GM23338 (cell line): ENCODE results near the gene ZCCHC14. TPM values are rescaled to one million over a fixed set of nuclear protein-coding genes. Genes with fewer than 3 reads are reported as not detected.

Experiments
- ATAC-seq: fragments of 200-7000 bp; cut with Tn5 transposase; 3 replicates; pipeline ENCODE4 v1.9.1; 2020
- DNase-seq: peaks from one replicate; pipeline ENCODE4 v3.0.0-alpha.2; 2015; ENCODE audit warnings: low spot score
- H2AFZ ChIP-seq: fragments of 200-600 bp; sonication (generic); 2 replicates; pipeline ENCODE4 v1.8.0; 2016; ENCODE audit warnings: antibody characterized with exemption, mild to moderate bottlenecking, moderate library complexity
- H3F3A ChIP-seq: fragments of 200-600 bp; sonication (generic); replicated peaks from 2 replicates; pipeline ENCODE4 v1.8.0; 2017; ENCODE audit warnings: antibody characterized with exemption, mixed run types, low read depth
- H3K27ac ChIP-seq: fragments of 200-600 bp; sonication (generic); 2 replicates; pipeline ENCODE4 v1.6.1; 2016; ENCODE audit warnings: low read depth
- H3K27me3 ChIP-seq: fragments of 200-600 bp; sonication (generic); 2 replicates; pipeline ENCODE4 v1.8.0; 2016; ENCODE audit warnings: mild to moderate bottlenecking, mixed run types, moderate library complexity; ENCODE audit not compliant: insufficient read depth
- H3K36me3 ChIP-seq: fragments of 200-600 bp; sonication (generic); 2 replicates; pipeline ENCODE4 v1.8.0; 2016; ENCODE audit warnings: mild to moderate bottlenecking; ENCODE audit not compliant: insufficient read depth
- H3K4me1 ChIP-seq: fragments of 200-600 bp; sonication (generic); 2 replicates; pipeline ENCODE4 v1.8.0; 2016; ENCODE audit warnings: mild to moderate bottlenecking, moderate library complexity; ENCODE audit not compliant: insufficient read depth
- H3K4me2 ChIP-seq: fragments of 200-600 bp; sonication (generic); 2 replicates; pipeline ENCODE4 v1.7.1; 2017; ENCODE audit warnings: mixed run types
- H3K4me3 ChIP-seq: fragments of 200-600 bp; sonication (generic); 2 replicates; pipeline ENCODE4 v1.6.1; 2016; ENCODE audit warnings: mixed run types
- H3K79me2 ChIP-seq: fragments of 200-600 bp; sonication (generic); replicated peaks from 2 replicates; pipeline ENCODE4 v1.8.0; 2017; ENCODE audit warnings: mild to moderate bottlenecking; ENCODE audit not compliant: insufficient read depth
- H3K9me2 ChIP-seq: fragments of 200-600 bp; sonication (generic); 2 replicates; pipeline ENCODE4 v1.8.0; 2017; ENCODE audit not compliant: insufficient read depth
- H4K20me1 ChIP-seq: fragments of 200-600 bp; sonication (generic); replicated peaks from 2 replicates; pipeline ENCODE4 v1.8.0; 2017; ENCODE audit warnings: mild to moderate bottlenecking; ENCODE audit not compliant: insufficient read depth
- H3K27ac Mint-ChIP-seq: 2 replicates; pipeline ENCODE4 v1.8.0; 2020; ENCODE audit warnings: inconsistent platforms, mild to moderate bottlenecking, moderate library complexity, mixed read lengths
- H3K27me3 Mint-ChIP-seq: 3 replicates; pipeline ENCODE4 v1.8.0; 2022; ENCODE audit warnings: low read depth, mild to moderate bottlenecking, moderate library complexity, mixed read lengths, inconsistent platforms; ENCODE audit not compliant: insufficient read depth, poor library complexity
- H3K36me3 Mint-ChIP-seq: 3 replicates; pipeline ENCODE4 v1.8.0; 2021; ENCODE audit warnings: low read depth, mild to moderate bottlenecking, inconsistent platforms, moderate library complexity, mixed read lengths
- H3K4me1 Mint-ChIP-seq: 3 replicates; pipeline ENCODE4 v1.8.0; 2020; ENCODE audit warnings: mild to moderate bottlenecking, inconsistent platforms, mixed read lengths
- H3K4me3 Mint-ChIP-seq: 3 replicates; pipeline ENCODE4 v1.8.0; 2021; ENCODE audit warnings: moderate library complexity, mild to moderate bottlenecking, inconsistent platforms, mixed read lengths
- H3K9me3 Mint-ChIP-seq: 3 replicates; pipeline ENCODE4 v1.8.0; 2020; ENCODE audit warnings: moderate library complexity, mild to moderate bottlenecking, inconsistent platforms, mixed read lengths
- CREB1 ChIP-seq: fragments of 250-450 bp; sonication (Bioruptor Pico); IDR thresholded peaks from 2 replicates; pipeline ENCODE4 v1.5.0; 2020; ENCODE audit warnings: low read depth, mild to moderate bottlenecking, moderate library complexity
- EZH2 ChIP-seq: fragments of 200-600 bp; sonication (generic); IDR thresholded peaks from one replicate; pipeline ENCODE4 v1.8.0; 2017; ENCODE audit warnings: antibody characterized with exemption, mild to moderate bottlenecking, low read depth; ENCODE audit not compliant: unreplicated experiment
- EZH2phosphoT487 ChIP-seq: fragments of 200-600 bp; sonication (generic); IDR thresholded peaks from one replicate; pipeline ENCODE4 v1.8.1; 2018; ENCODE audit warnings: antibody characterized with exemption; ENCODE audit not compliant: unreplicated experiment
- JUNB ChIP-seq: IDR thresholded peaks from one replicate; pipeline ENCODE4 v1.6.1; 2016; ENCODE audit warnings: antibody characterized with exemption; ENCODE audit not compliant: unreplicated experiment
- STAT1 ChIP-seq: IDR thresholded peaks from one replicate; pipeline ENCODE4 v1.6.1; 2016; ENCODE audit warnings: antibody characterized with exemption; ENCODE audit not compliant: unreplicated experiment
- ZNF114 ChIP-seq: fragments of 250-450 bp; sonication (Bioruptor Pico); IDR thresholded peaks from 2 replicates; pipeline ENCODE4 v1.5.0; 2020; ENCODE audit warnings: mild to moderate bottlenecking, moderate library complexity
- ZNF331 ChIP-seq: fragments of 250-450 bp; sonication (Bioruptor Pico); IDR thresholded peaks from 2 replicates; pipeline ENCODE4 v1.5.0; 2020; ENCODE audit warnings: low read depth, mild to moderate bottlenecking, moderate library complexity
- ZNF462 ChIP-seq: fragments of 250-450 bp; sonication (Bioruptor Pico); IDR thresholded peaks from 2 replicates; pipeline ENCODE4 v1.5.0; 2020; ENCODE audit warnings: mild to moderate bottlenecking, moderate library complexity
- polyA plus RNA-seq: library from polyadenylated mRNA; unstranded; fragments of >200 nt; fragmentation: Nextera tagmentation; extraction: Ambion mirVana; gene quantifications from 2 replicates; pipeline ENCODE4 v1.2.1, GENCODE V29; 2016
- total RNA-seq: library from RNA; depleted of rRNA; stranded (reverse); fragments of >200 nt; shearing (Covaris generic); gene quantifications from 2 replicates; pipeline ENCODE4 v1.2.3, GENCODE V29; 2014
- TF ChIP-seq, protein P1 (sequence below): IDR thresholded peaks from one replicate; pipeline ENCODE4 v1.6.1; 2018; ENCODE audit warnings: antibody characterized with exemption; ENCODE audit not compliant: unreplicated experiment
- TF ChIP-seq, protein P2 (sequence below): IDR thresholded peaks from 2 replicates; pipeline ENCODE4 v1.6.1; 2016; ENCODE audit warnings: antibody characterized with exemption
- TF ChIP-seq, protein P3 (sequence below), 2 experiments: fragments of 200-600 bp in 1 of 2; sonication (generic) in 1 of 2; conservative IDR thresholded peaks; 2 replicates each; pipeline versions ENCODE4 v1.5.1 to v1.6.1; 2016 to 2017; ENCODE audit warnings: antibody characterized with exemption in 2 of 2, low read depth in 2 of 2, mild to moderate bottlenecking in 2 of 2, moderate library complexity in 1 of 2

ZCCHC14 gene
- total and polyA plus RNA-seq, 2 experiments from 2014 or later, result 6.8 to 22.4 TPM

- TF ChIP-seq, protein P1, sequence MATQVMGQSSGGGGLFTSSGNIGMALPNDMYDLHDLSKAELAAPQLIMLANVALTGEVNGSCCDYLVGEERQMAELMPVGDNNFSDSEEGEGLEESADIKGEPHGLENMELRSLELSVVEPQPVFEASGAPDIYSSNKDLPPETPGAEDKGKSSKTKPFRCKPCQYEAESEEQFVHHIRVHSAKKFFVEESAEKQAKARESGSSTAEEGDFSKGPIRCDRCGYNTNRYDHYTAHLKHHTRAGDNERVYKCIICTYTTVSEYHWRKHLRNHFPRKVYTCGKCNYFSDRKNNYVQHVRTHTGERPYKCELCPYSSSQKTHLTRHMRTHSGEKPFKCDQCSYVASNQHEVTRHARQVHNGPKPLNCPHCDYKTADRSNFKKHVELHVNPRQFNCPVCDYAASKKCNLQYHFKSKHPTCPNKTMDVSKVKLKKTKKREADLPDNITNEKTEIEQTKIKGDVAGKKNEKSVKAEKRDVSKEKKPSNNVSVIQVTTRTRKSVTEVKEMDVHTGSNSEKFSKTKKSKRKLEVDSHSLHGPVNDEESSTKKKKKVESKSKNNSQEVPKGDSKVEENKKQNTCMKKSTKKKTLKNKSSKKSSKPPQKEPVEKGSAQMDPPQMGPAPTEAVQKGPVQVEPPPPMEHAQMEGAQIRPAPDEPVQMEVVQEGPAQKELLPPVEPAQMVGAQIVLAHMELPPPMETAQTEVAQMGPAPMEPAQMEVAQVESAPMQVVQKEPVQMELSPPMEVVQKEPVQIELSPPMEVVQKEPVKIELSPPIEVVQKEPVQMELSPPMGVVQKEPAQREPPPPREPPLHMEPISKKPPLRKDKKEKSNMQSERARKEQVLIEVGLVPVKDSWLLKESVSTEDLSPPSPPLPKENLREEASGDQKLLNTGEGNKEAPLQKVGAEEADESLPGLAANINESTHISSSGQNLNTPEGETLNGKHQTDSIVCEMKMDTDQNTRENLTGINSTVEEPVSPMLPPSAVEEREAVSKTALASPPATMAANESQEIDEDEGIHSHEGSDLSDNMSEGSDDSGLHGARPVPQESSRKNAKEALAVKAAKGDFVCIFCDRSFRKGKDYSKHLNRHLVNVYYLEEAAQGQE, result no peak
- TF ChIP-seq, protein P2, sequence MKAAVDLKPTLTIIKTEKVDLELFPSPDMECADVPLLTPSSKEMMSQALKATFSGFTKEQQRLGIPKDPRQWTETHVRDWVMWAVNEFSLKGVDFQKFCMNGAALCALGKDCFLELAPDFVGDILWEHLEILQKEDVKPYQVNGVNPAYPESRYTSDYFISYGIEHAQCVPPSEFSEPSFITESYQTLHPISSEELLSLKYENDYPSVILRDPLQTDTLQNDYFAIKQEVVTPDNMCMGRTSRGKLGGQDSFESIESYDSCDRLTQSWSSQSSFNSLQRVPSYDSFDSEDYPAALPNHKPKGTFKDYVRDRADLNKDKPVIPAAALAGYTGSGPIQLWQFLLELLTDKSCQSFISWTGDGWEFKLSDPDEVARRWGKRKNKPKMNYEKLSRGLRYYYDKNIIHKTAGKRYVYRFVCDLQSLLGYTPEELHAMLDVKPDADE, result no peak
- TF ChIP-seq ZNF331 (CRISPR knock-in tag) (no peak), JUNB (no peak)
Measured at GRCh38 chr16:87538160-87538559, 45.3 kb upstream of the ZCCHC14 start (continued).

DNA sequence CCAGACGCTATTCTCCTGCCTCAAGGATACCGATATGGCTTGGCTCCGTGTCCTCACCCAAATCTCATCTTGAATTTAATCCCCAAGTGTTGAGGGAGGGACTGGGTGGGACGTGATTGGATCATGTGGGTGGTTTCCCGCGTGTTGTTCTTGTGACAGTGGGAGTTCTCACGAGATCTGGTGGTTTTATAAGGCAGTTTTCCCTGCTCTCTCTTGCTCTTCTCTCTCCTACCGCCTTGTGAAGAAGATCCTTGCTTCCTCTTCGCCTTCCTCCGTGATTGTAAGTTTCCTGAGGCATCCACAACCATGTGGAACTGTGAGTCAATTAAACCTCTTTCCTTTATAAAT lies 43.9 kb upstream of the ZCCHC14 start:
- ATAC-seq, result no peak
- Mint-ChIP-seq H3K36me3 (peaks cover 22% of the 10 kb centered on the region; the same call in 2 of the 3 replicates), H3K27ac (no peak overlapping the region), H3K4me3 (peak overlapping the region; percentile 12; the same call in 2 of the 3 replicates), H3K9me3 (peaks cover 55% of the 10 kb centered on the region), H3K4me1 (peaks cover 25% of the 10 kb centered on the region), H3K27me3 (peaks cover 2% of the 10 kb centered on the region)
- H3K27me3 ChIP-seq, result no peaks in the 10 kb centered on the region
- no peaks in the 10 kb centered on the region for H3K79me2 ChIP-seq
- no peaks in the 10 kb centered on the region for H3K36me3 ChIP-seq
- peak overlapping the region; percentile 28 for H3K4me2 ChIP-seq
- no peak overlapping the region for H3K27ac ChIP-seq
- H3F3A ChIP-seq, result no peaks in the 10 kb centered on the region
- H3K4me3 ChIP-seq, result no peak overlapping the region; the same call in 1 of the 2 replicates
- H3K4me1 ChIP-seq, result peaks cover 8% of the 10 kb centered on the region; the same call in 1 of the 2 replicates
- H2AFZ ChIP-seq, result no peak overlapping the region; the same call in 1 of the 2 replicates
- no peaks in the 10 kb centered on the region for H4K20me1 ChIP-seq
- DNase-seq, result no peak
- no peaks in the 10 kb centered on the region for H3K9me2 ChIP-seq
- no peak for TF ChIP-seq JUNB
- TF ChIP-seq CREB1, result no peak
- TF ChIP-seq, protein P2, result no peak
- TF ChIP-seq STAT1, result no peak
- TF ChIP-seq ZNF462 (CRISPR knock-in tag), result no peak
- no peak for TF ChIP-seq EZH2phosphoT487
- no peak for TF ChIP-seq ZNF114 (CRISPR knock-in tag)
- TF ChIP-seq ZNF331 (CRISPR knock-in tag), result no peak
- TF ChIP-seq EZH2, result no peak
- TF ChIP-seq, protein P3, sequence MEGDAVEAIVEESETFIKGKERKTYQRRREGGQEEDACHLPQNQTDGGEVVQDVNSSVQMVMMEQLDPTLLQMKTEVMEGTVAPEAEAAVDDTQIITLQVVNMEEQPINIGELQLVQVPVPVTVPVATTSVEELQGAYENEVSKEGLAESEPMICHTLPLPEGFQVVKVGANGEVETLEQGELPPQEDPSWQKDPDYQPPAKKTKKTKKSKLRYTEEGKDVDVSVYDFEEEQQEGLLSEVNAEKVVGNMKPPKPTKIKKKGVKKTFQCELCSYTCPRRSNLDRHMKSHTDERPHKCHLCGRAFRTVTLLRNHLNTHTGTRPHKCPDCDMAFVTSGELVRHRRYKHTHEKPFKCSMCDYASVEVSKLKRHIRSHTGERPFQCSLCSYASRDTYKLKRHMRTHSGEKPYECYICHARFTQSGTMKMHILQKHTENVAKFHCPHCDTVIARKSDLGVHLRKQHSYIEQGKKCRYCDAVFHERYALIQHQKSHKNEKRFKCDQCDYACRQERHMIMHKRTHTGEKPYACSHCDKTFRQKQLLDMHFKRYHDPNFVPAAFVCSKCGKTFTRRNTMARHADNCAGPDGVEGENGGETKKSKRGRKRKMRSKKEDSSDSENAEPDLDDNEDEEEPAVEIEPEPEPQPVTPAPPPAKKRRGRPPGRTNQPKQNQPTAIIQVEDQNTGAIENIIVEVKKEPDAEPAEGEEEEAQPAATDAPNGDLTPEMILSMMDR (conservative IDR thresholded peaks at IDR 0.05; ENCODE audit: low read depth in 2 of 2), result no peak
